Measurements from ENCODE around the gene AGL.

DNA sequence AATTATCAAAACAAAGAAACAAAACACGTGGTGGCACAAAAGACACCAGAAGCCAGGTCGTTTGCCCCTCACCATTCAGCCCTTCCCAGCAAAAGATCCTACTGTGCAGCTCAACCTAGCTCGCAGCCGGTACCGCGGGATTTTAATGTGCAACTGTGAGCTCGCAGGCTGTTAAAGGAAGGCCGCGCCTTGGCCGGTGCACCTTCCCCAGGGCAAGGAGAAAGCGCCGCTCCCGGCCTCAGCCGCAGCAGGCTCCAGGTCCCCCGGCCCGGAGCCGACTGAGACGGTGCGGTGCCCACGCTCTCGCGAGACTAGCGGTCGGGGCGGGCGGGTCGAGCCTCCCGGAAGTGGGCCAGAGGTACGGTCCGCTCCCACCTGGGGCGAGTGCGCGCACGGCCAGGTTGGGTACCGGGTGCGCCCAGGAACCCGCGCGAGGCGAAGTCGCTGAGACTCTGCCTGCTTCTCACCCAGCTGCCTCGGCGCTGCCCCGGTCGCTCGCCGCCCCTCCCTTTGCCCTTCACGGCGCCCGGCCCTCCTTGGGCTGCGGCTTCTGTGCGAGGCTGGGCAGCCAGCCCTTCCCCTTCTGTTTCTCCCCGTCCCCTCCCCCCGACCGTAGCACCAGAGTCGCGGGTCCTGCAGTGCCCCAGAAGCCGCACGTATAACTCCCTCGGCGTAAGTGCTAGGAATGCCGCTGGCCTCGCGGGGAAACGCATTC, at the start of gene AGL:
- TF ChIP-seq, protein P1, sequence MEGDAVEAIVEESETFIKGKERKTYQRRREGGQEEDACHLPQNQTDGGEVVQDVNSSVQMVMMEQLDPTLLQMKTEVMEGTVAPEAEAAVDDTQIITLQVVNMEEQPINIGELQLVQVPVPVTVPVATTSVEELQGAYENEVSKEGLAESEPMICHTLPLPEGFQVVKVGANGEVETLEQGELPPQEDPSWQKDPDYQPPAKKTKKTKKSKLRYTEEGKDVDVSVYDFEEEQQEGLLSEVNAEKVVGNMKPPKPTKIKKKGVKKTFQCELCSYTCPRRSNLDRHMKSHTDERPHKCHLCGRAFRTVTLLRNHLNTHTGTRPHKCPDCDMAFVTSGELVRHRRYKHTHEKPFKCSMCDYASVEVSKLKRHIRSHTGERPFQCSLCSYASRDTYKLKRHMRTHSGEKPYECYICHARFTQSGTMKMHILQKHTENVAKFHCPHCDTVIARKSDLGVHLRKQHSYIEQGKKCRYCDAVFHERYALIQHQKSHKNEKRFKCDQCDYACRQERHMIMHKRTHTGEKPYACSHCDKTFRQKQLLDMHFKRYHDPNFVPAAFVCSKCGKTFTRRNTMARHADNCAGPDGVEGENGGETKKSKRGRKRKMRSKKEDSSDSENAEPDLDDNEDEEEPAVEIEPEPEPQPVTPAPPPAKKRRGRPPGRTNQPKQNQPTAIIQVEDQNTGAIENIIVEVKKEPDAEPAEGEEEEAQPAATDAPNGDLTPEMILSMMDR (IDR thresholded peaks at IDR 0.05): no peak
- TF ChIP-seq POLR2AphosphoS5 (IDR thresholded peaks at IDR 0.05; ENCODE audit: low read depth, low read length): peak; percentile 73

Data from Panc1 (cell line).